NCI-H446 (cell line): ENCODE results near the gene CACNA1B.
"Not testable (repeated sequence)": the region's sequence is repeated elsewhere in the genome, so short reads cannot be mapped to it uniquely, and the experiment has no call there.

Experiments
- DNase-seq, 2 experiments: peaks; one replicate each; lab custom pipeline; 2025; lab: John Stamatoyannopoulos, UW

Gene CACNA1B

DNA sequence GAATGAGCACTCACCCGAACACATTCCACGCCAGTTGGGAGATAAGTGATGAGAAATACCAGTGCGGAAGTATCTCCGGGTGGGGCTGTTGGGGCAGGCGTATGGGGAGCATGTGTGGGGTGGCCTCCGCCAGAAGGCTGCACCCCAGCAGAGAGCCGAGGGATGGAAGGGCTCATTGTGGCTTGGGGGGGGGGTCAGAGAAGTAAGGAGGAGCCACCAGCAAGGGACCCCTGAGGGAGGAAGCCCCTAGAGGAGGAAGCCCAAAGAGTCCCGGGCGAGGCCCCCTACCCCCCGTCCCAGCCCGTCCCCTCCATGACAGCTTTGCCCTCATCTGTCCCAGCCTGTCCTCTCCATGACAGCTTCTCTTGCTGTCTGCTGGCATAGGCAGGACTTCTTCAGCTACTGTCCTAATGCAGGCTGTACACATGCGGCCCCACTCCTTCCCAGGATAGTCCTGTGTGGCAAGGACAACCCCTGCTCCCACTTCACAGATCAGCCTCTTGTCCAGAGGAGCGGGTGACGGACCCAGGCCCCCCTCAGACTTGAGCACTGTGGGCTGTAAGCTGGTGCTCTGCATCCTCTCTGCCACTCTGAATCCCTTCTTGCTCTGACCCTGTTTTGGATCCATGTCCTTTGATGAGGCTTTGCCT is 239.6 kb downstream of the CACNA1B start:
- no peak for DNase-seq

DNA sequence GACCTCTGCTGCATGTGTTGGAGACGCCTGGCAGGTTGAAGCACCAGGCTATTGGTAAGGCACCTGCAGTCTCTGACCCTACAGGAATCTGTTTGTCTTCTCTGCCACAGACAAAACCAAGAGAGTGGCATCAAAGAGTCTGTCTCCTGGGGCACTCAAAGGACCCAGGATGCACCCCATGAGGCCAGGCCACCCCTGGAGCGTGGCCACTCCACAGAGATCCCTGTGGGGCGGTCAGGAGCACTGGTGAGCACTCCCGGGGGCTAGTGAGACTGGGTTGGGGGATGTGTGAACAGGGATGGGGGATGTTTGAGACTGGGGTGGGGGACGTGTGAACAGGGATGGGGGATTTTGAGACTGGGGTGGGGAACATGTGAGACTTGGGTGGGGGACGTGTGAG is 240.3 kb downstream of the CACNA1B start:
- DNase-seq: no peak

DNA sequence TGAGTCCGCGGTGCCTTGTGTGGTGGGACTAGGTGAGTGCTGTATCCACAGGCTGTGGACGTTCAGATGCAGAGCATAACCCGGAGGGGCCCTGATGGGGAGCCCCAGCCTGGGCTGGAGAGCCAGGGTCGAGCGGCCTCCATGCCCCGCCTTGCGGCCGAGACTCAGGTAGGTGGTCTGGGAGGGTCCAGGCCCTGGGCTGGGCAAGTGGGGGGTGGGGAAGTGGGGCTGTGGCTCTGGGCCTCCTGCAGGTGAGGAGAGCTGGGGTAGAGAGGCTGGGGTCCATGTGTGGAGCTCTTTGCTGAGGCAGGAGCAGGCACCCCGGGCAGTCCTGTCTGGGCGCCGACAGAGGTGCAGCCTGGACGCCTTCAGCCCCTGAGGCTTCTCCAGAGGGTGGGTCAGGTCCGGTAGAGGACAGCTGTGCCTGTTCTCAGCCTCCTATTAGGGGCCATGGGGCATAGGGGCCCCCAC is 241.1 kb downstream of the CACNA1B start:
- no peak for DNase-seq

DNA sequence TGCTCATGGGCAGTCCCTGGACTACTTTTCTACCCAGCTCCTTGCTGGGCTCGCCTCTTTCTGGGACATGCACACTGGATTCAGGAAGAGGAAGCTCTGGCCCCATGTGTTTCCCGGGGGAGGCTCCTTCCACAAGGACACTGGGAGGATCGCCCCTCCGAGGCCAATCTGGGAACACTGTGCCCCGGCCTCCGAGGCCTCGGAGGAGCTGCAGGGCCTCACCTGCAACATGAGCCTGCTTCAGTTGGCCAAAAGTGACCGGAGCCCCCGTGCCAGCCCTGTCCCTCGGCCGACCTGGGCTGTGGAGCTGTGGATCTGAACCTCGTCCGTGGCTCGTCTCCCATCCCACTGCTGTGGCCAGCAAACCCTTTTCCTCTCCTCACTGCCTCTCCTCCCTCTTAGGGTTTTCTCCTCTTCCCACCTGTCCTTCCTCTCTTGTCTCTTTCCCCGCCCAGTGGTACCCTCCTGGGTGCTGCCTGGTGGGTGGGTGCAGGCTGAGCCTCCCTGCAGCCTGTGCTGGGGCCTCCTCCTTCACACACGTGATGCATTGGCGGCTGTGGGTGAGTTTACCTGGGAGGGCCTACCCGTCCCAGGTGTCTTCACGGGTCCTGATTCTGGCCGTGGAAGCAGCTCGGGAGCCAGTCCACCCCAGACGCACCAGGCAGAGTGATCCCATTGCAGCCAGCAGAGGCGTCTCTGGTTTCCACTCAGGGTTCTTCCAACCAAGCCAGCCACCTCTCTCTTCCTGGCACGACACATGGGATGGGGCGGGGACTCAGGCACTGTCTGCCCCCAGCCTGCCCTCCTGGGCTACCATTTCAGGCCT is 241.8 kb downstream of the CACNA1B start:
- DNase-seq: no peak

DNA sequence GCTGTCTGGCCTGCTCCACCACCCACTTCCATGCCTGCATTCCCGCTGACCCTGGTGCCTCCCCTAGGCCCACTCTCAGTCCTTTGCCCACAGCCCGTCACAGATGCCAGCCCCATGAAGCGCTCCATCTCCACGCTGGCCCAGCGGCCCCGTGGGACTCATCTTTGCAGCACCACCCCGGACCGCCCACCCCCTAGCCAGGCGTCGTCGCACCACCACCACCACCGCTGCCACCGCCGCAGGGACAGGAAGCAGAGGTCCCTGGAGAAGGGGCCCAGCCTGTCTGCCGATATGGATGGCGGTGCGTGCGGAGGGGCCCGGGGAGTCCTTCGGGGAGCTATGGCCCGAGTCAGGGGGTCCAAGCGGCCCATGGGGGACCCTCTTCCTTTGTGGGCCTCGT is 242.5 kb downstream of the CACNA1B start:
- no peak for DNase-seq

DNA sequence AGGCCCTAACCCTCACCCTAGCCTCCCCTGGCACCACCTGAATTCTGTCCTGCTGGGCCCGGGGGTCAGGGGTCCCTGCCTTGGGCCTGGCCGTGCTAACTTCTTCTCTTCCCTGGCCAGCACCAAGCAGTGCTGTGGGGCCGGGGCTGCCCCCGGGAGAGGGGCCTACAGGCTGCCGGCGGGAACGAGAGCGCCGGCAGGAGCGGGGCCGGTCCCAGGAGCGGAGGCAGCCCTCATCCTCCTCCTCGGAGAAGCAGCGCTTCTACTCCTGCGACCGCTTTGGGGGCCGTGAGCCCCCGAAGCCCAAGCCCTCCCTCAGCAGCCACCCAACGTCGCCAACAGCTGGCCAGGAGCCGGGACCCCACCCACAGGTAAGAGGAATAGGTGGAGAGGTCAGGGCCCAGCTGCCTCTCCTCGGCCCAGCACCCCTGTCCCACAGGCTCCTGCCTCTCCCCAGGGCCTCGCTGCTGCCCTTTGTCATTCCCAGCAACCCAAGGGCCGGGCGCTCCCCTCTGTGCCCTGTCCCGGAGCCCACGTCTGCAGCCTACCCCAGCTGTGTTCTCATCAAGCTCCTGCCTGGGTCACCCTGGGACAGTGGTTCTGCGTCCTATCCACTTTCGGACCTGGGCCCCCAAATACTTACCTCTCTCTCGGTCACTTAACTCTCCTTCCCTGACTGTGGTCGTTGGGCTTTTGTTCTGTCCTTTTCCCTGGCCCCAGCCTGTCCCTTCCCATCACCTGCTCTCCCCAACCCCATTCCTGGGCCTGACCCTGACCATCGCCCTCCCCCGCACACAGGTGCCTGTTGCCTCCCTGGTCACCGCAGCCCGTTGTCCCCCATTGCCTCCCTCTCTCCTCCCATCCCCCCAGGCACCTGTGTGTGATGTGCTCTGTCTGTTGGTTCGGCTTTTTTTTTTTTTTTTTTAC is 243.2 kb downstream of the CACNA1B start:
- no peak for DNase-seq

DNA sequence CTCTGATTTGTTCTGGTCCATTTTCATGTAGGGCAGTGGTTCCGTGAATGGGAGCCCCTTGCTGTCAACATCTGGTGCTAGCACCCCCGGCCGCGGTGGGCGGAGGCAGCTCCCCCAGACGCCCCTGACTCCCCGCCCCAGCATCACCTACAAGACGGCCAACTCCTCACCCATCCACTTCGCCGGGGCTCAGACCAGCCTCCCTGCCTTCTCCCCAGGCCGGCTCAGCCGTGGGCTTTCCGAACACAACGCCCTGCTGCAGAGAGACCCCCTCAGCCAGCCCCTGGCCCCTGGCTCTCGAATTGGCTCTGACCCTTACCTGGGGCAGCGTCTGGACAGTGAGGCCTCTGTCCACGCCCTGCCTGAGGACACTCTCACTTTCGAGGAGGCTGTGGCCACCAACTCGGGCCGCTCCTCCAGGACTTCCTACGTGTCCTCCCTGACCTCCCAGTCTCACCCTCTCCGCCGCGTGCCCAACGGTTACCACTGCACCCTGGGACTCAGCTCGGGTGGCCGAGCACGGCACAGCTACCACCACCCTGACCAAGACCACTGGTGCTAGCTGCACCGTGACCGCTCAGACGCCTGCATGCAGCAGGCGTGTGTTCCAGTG is 244.0 kb downstream of the CACNA1B start:
- no peak for DNase-seq

DNA sequence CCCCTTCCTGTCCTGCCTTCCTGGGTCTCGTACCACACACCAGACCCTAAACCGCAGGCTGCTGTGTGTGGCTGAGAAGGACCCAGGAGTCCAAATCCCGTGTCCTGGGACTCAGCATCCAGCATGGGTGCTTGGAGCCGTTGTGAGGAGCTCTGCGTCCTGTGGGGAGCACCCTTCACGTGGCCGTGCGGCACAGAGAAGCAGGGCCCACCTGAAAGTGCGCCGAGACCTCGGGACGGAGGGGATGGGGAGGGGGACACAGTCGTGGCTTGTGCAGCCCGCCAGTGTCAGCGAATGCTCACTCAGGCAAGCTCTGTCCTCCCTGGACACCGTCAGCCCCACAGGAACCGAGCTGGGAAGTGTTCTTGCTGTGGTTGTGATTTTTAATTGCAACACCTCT is 244.6 kb downstream of the CACNA1B start:
- DNase-seq: no peak

DNA sequence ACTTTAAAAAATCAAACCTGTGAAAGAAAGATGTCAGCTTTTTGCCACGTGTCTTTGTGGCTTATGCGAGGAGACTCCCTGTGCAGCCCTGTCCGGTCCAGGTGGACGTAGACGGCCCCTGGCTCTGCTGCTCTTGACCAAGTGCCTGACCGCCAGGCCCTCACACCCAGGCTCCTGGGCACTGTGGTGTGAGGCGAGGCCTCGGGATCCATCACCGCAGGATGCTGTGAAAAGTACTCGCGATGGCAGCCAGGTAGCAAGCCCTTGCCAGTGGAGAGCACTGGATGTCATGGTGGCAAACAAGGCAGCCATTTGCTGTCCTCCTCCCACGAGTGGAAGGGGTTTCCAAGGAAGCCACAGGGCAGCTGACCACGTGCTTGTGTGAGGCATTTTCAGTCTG is 245.1 kb downstream of the CACNA1B start:
- no peak for DNase-seq

DNA sequence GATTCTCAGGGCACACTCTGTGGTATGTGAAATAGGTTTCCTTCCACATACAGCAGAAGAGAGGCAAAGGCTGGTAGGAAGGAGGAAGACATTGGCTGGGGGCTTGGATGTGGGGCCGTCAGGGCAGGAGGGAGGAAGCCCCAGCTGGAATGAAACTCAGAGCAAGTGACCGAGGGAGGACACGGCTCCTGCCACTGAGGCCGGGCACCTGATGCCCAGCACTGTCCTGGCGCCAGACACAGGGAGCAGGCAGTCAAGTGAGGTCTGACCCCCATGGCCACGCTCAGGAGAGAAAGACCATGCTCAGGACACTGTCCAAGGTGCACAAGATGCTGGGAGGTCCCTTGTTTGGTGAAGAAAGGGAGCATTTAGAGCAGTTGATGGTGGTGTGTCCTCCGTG is 245.5 kb downstream of the CACNA1B start:
- no peak for DNase-seq

DNA sequence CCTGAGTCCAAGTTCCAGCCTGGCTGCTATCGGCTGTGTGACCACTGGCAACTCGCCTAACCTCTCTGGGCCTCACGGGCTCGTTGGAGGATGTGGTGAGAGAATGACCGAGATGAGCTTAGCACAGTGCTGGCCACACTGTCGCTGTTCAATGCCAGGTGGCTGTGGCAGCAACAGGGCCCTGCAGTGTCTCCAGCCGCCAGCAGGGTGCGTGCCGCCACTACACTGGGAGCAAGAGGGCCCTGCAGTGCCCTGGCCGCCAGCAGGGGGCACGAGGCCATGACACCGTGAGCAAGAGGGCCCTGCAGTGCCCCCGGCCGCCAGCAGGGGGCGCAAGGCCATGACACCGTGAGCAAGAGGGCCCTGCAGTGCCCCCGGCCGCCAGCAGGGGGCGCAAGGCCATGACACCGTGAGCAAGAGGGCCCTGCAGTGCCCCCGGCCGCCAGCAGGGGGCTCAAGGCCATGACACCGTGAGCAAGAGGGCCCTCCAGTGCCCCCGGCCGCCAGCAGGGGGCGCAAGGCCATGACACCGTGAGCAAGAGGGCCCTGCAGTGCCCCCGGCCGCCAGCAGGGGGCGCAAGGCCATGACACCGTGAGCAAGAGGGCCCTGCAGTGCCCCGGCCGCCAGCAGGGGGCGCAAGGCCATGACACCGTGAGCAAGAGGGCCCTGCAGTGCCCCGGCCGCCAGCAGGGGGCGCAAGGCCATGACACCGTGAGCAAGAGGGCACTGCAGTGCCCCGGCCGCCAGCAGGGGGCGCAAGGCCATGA is 248.7 kb downstream of the CACNA1B start:
- not testable (repeated sequence) for DNase-seq

DNA sequence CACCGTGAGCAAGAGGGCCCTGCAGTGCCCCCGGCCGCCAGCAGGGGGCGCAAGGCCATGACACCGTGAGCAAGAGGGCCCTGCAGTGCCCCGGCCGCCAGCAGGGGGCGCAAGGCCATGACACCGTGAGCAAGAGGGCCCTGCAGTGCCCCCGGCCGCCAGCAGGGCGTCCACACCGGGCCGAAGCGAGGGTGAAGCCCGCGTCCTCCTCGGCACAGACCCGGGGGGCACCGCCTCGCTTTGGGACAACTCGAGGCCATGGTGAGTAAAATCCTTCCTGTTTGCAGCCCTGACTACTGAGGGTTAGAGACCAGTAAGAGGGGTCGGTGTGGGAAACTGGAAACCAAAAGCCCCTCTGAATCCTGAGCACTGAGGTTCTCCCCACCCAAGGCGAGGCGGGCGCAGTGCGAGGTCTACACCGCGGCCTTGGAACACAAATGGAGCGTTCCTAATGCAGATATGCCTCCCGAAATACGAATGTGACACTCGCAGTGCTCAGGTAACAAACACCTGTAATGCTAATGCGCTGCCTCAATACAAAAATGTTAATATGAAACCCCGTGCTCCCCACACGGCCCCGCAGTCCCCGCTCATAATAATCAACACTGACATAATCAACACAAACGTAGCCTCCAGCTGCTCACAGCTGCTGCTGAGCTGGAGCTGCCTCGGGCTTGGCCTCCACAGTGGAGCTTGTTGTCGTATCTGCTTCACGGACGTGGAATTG is 249.4 kb downstream of the CACNA1B start:
- not testable (repeated sequence) for DNase-seq

DNA sequence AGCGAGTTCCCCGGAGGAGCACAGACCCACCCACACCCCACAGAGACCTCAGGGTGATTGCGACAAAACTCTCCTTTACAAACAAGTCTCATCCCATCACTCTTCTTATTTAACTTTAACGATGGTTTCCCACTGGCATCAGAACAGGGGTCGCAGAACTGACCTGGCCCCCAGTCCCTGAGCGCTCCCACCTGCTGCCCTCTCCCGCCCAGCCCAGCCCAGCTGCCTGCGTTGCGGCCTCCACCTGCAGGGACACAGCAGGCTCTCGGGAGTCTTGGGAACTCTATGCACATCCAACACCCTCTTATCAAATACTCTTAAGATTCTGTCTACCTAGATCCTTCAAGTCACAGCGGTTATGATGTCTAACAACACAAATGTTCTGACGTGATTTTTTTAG is 250.4 kb downstream of the CACNA1B start:
- DNase-seq: not testable (repeated sequence)

DNA sequence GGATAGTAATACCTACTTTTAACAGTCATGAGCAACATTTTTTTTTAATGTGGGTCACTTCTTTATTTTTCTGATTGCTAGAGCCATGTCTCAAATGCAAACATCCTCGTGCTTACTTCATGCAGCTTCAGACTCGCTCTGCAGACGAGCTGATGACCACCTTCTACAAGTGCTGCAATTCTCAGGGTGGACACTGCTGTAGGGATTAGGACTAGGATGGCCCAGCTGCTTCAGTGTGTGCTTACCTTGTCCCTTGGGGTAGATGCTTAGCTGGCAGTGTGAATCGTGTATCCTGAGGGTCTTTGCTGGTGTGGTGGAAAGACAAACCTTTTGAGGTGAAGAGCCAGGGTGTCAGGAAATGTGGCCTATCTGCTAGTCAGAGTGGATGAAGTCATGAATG is 251.7 kb downstream of the CACNA1B start:
- not testable (repeated sequence) for DNase-seq

DNA sequence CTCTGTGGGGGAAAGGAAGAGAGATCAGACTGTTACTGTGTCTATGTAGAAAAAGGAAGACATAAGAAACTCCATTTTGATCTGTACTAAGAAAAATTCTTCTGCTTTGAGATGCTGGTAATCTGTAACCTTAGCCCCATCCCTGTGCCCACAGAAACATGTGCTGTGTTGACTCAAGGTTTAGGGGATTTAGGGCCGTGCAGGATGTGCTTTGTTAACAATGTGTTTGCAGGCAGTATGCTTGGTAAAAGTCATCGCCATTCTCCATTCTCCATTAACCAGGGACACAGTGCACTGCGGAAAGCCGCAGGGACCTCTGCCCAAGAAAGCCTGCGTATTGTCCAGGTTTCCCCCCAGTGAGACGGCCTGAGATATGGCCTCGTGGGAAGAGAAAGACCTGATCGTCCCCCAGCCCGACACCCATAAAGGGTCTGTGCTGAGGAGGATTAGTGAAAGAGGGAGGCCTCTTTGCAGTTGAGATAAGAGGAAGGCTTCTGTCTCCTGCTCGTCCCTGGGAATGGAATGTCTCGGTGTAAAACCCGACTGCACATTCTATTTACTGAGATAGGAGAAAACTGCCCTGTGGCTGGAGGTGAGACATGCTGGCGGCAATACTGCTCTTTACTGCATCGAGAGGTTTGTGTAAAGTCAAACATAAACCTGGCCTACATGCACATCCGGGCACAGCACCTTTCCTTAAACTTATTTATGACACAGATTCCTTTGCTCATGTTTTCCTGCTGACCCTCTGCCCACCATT is 255.5 kb downstream of the CACNA1B start:
- DNase-seq: not testable (repeated sequence)

DNA sequence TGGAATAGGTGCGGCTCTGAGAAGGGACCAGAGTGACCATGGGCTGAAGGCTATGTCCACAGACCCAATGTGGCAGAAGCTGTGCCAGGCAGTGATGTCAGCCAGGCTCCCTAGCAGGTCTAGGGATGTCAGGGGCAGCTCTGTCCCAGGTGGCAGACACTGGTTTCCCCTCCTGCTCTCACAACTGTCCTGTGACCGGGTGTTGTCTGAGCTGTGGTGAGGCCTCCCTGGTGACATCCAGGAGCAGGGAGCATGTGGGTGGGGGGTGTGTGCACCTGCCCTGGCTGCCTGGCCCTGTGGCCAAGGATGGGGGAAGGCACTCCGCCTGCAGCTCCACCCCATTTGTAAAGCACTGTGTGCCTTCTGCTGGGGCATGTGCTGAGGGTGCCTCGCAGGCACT is 257.0 kb downstream of the CACNA1B start:
- not testable (repeated sequence) for DNase-seq

DNA sequence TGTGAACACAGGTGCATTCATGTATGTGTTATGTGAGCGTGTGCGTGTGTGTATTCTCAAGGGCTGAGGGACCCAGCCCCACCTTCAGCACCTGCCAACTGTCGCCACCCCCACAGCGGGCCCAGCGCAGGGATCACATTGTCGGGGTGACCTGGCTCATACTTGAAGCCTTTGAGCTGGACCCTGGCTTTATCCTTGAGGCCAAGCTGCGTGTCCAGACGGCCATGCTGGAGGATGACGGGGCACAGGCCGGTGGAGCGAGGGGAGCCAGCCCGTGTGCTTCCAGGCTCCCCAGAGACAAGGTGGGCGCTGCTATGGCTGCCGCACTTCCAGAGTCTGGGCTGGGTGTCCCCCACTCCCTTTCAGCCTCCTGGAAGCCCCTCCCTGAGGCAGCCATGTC is 261.5 kb downstream of the CACNA1B start:
- DNase-seq: not testable (repeated sequence)

DNA sequence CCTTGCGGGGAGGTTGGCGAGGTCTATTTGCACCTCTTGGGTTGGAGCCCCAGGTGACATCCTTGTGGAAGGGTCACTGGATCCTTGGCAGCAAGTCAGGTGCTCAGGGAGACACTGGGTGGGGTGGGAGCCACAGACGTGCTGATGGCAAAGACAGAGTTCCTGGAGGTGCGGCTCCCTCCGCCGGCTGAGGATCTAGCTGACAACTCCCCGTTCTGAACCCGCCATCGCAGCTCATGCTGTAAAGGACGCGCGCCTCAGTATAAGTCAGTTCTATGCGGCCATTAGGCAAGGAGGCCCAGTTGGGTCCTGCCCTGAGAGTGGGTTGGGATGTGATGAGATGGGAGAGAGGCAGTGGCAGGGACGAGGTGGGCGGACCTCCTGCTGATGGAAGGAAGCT is 263.4 kb downstream of the CACNA1B start:
- DNase-seq: not testable (repeated sequence)

DNA sequence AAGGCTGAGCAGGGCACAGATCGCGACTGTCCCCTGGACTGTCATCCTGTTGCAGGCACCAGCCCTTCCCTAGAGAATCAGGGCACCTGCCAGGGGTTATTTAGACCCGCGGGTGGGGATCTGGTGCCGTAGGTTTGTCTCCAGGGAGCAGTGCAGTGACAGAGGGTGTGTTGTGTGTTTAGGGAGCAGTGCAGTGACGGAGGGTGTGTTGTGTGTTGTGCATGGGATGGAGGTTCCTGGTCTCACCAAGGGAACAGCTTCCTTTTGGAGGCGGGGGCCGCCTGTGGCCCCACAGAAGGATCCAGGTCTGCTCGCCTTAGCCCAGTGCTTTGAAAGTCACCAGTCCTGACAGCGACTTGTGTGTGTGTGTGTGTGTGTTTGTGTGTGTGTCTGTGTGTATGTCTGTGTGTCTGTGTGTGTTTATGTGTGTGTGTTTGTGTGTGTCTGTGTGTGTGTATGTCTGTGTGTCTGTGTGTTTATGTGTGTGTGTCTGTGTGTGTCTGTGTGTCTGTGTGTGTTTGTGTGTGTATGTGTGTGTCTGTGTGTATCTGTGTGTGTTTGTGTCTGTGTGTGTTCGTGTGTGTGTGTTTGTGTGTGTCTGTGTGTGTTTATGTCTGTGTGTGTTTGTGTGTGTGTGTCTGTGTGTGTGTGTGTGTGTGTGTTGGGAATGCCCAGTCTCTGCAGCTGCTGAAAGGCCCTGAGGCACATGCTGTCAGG is 265.1 kb downstream of the CACNA1B start:
- DNase-seq: not testable (repeated sequence)
